ENCODE measurements around the gene GPC2.
A peak's percentile ranks its signal among the peaks of the same experiment; 100 is the strongest.

Gene GPC2

GRCh38 chr7:100167912-100168323, 9.3 kb downstream of the GPC2 start:
- DNase-seq = peak; percentile 28

GRCh38 chr7:100166970-100167911, 9.9 kb downstream of the GPC2 start:
- no peak for DNase-seq

GRCh38 chr7:100166317-100166940, 10.8 kb downstream of the GPC2 start:
- DNase-seq = peak; percentile 51

GRCh38 chr7:100163871-100164270, 13.3 kb downstream of the GPC2 start:
- DNase-seq = no peak

- peak; percentile 21 for DNase-seq
Observed at GRCh38 chr7:100163006-100163531, 14.1 kb downstream of the GPC2 start.

- no peak for DNase-seq
Observed at GRCh38 chr7:100160067-100160466, 17.1 kb downstream of the GPC2 start.

GRCh38 chr7:100159099-100159623, 18.0 kb downstream of the GPC2 start:
- no peak for DNase-seq

- peak; percentile 87 for DNase-seq
Observed at GRCh38 chr7:100158229-100159098, 18.7 kb downstream of the GPC2 start, which contains the start of gene TRAPPC14. Gene TRAPPC14, minus strand, starts transcription at chr7:100158723. Its CDS starts 224 bp downstream, at chr7:100158499.

GRCh38 chr7:100157334-100158228, 19.6 kb downstream of the GPC2 start:
- DNase-seq = no peak

GRCh38 chr7:100157069-100157333, 20.2 kb downstream of the GPC2 start:
- no peak for DNase-seq

- DNase-seq = peak; percentile 58
Observed at GRCh38 chr7:100156331-100157068, 20.7 kb downstream of the GPC2 start.

GRCh38 chr7:100155553-100156317, 21.4 kb downstream of the GPC2 start:
- no peak for DNase-seq

- no peak for DNase-seq
Observed at GRCh38 chr7:100154651-100155491, 22.3 kb downstream of the GPC2 start.

GRCh38 chr7:100153708-100154535, 23.3 kb downstream of the GPC2 start:
- no peak for DNase-seq

GRCh38 chr7:100152937-100153666, 24.1 kb downstream of the GPC2 start:
- DNase-seq = no peak

GRCh38 chr7:100152404-100152803, 24.8 kb downstream of the GPC2 start:
- DNase-seq = no peak

- DNase-seq = peak; percentile 99
Observed at GRCh38 chr7:100148559-100149328, 28.4 kb downstream of the GPC2 start, which contains the start of gene LAMTOR4. Gene LAMTOR4, plus strand, starts transcription at chr7:100148918. Its CDS starts 55 bp downstream, at chr7:100148973.

Data from CD4-positive, alpha-beta T cell treated with Interleukin-21 for 1 hour (primary cell).